Lung (tissue), 12 donors: ENCODE measurements around the gene CLPX. TPM values are rescaled to one million over a fixed set of nuclear protein-coding genes. Genes with fewer than 3 reads are reported as not detected.

ENCODE experiments used
- ATAC-seq: fragments of 200-7000 bp; cut with Tn5 transposase; one replicate; pipeline ENCODE4 v1.9.1; 2020; ENCODE audit warnings: moderate number of reproducible peaks; ENCODE audit not compliant: insufficient read depth, low FRiP score
- DNase-seq, 3 donors: peaks; one replicate each; pipeline ENCODE4 v3.0.0-alpha.2; 2013 to 2017
- H3K27ac ChIP-seq, 2 donors: one replicate each; pipeline ENCODE4 v1.5.1; 2013; ENCODE audit warnings: mild to moderate bottlenecking in 2 of 2, moderate library complexity in 2 of 2, control low read depth in 1 of 2, inconsistent platforms in 1 of 2, low read depth in 1 of 2, low read length in 1 of 2
- H3K27me3 ChIP-seq, 3 donors: one replicate each; pipeline ENCODE4 v1.5.1; 2013; ENCODE audit warnings: low read length in 2 of 3; ENCODE audit not compliant: control insufficient read depth in 3 of 3, insufficient read depth in 3 of 3
- H3K36me3 ChIP-seq, 4 donors: one replicate each; pipeline ENCODE4 v1.5.1; 2013; ENCODE audit warnings: low read length in 4 of 4, mild to moderate bottlenecking in 1 of 4, moderate library complexity in 1 of 4; ENCODE audit not compliant: control insufficient read depth in 4 of 4, insufficient read depth in 4 of 4
- H3K4me1 ChIP-seq, 5 donors: one replicate each; pipeline ENCODE4 v1.5.1; 2013; ENCODE audit warnings: low read length in 5 of 5, mild to moderate bottlenecking in 2 of 5, moderate library complexity in 1 of 5; ENCODE audit not compliant: control insufficient read depth in 5 of 5, insufficient read depth in 5 of 5
- H3K4me3 ChIP-seq: one replicate; pipeline ENCODE4 v1.5.1; 2013; ENCODE audit warnings: mild to moderate bottlenecking, control low read depth, moderate library complexity
- H3K9ac ChIP-seq, 2 donors: one replicate each; pipeline ENCODE4 v1.5.1; 2013; ENCODE audit warnings: low read length in 2 of 2, control low read depth in 1 of 2; ENCODE audit not compliant: insufficient read depth in 1 of 2
- H3K9me3 ChIP-seq, 4 donors: one replicate each; pipeline ENCODE4 v1.5.1; 2013; ENCODE audit warnings: low read length in 3 of 4, mild to moderate bottlenecking in 1 of 4, moderate library complexity in 1 of 4; ENCODE audit not compliant: control insufficient read depth in 4 of 4, insufficient read depth in 3 of 4
- CTCF ChIP-seq: IDR thresholded peaks from 2 replicates; pipeline ENCODE4 v1.5.1; 2012; ENCODE audit warnings: mild to moderate bottlenecking; ENCODE audit errors: control extremely low read depth, extremely low read depth
- WGBS, 2 donors: extraction: QIAGEN DNeasy Blood & Tissue Kit; methylation state at CpG; one replicate each; pipeline ENCODE4 v1.1.7; 2013; 5-methylcytosine and 5-hydroxymethylcytosine counted together
- polyA plus RNA-seq, 2 donors: library from polyadenylated mRNA; stranded (reverse); fragments of 200-250 nt; gene quantifications; one replicate each; pipeline ENCODE4 v1.2.1, GENCODE V29; 2013
- total RNA-seq, 2 donors: library from RNA; depleted of rRNA in 1 of 2; stranded (reverse); fragments of >200 nt in 1 of 2; gene quantifications; one replicate each; pipeline ENCODE4 v1.2.1, GENCODE V29; 2014 to 2021
- donor health status: control.
- donor health status: control.
- donor health status: Bipolar disorder and iron deficiency.
- donor health status: healthy.
- donor health status: DM: yes; HTN: yes; CAD: no.

Gene CLPX
- total and polyA plus RNA-seq, 4 donors: 11.2 to 93.6 (median 31.3) TPM

GRCh38 chr15:65204236-65204930, 19.2 kb upstream of the CLPX start:
- Histone ChIP-seq H3K9me3 (no peaks in the 10 kb centered on the region), H3K4me1 (peaks cover 0 to 6% (median 0%) of the 10 kb centered on the region in 5 donors), H3K4me3 (no peak overlapping the region), H3K9ac (no peak overlapping the region), H3K27me3 (no peaks in the 10 kb centered on the region), H3K36me3 (no peaks in the 10 kb centered on the region), H3K27ac (no peak overlapping the region)
- TF ChIP-seq CTCF: no peak
- ATAC-seq (no peak), DNase-seq (no peak)
- WGBS, 2 donors: 95 to 97% methylated on average over 6 of the region's 6 CpGs

- 90 to 96% methylated on average over 1 of the region's 1 CpG for WGBS, 2 donors
- no peak for DNase-seq
- no peaks in the 10 kb centered on the region for H3K27me3 ChIP-seq
Observed at GRCh38 chr15:65201918-65202317, 16.8 kb upstream of the CLPX start.

GRCh38 chr15:65198571-65198970, 13.4 kb upstream of the CLPX start:
- no peak overlapping the region for H3K27ac ChIP-seq
- DNase-seq (no peak), ATAC-seq (no peak)
- no peak overlapping the region for H3K9ac ChIP-seq
- no peak overlapping the region for H3K4me3 ChIP-seq
- H3K4me1 ChIP-seq: peaks cover 0 to 11% (median 3%) of the 10 kb centered on the region in 5 donors
- no peaks in the 10 kb centered on the region for H3K36me3 ChIP-seq
- WGBS, 2 donors: 96 to 97% methylated on average over 12 of the region's 12 CpGs
- no peaks in the 10 kb centered on the region for H3K27me3 ChIP-seq
- H3K9me3 ChIP-seq: no peaks in the 10 kb centered on the region
- no peak for TF ChIP-seq CTCF

More at GRCh38 chr15:65201918-65202317, 16.8 kb upstream of the CLPX start:
- ATAC-seq: no peak
- no peaks in the 10 kb centered on the region for H3K36me3 ChIP-seq
- TF ChIP-seq CTCF: no peak
- no peaks in the 10 kb centered on the region for H3K9me3 ChIP-seq
- H3K4me3 ChIP-seq: no peak overlapping the region
- H3K27ac ChIP-seq: no peak overlapping the region
- no peak overlapping the region for H3K9ac ChIP-seq
- no peaks in the 10 kb centered on the region for H3K4me1 ChIP-seq

- 96 to 98% methylated on average over 8 of the region's 8 CpGs for WGBS, 2 donors
- H3K9ac ChIP-seq: no peak overlapping the region
- ATAC-seq: no peak
- H3K36me3 ChIP-seq: no peaks in the 10 kb centered on the region
- no peak overlapping the region for H3K27ac ChIP-seq
- H3K9me3 ChIP-seq: no peaks in the 10 kb centered on the region
- peaks cover 0 to 11% (median 3%) of the 10 kb centered on the region in 5 donors for H3K4me1 ChIP-seq
- TF ChIP-seq CTCF: no peak
- H3K27me3 ChIP-seq: no peaks in the 10 kb centered on the region
- H3K4me3 ChIP-seq: no peak overlapping the region
- DNase-seq: no peak
Observed at GRCh38 chr15:65197337-65197645, 12.1 kb upstream of the CLPX start.
